TTC549 (cell line): ENCODE measurements around the gene TENM4.

Source experiments
- FAIRE-seq: peaks from 2 replicates; lab custom pipeline; 2012; peaks lifted over from hg19 to GRCh38; lab: Jason Lieb, UNC

Gene TENM4

DNA sequence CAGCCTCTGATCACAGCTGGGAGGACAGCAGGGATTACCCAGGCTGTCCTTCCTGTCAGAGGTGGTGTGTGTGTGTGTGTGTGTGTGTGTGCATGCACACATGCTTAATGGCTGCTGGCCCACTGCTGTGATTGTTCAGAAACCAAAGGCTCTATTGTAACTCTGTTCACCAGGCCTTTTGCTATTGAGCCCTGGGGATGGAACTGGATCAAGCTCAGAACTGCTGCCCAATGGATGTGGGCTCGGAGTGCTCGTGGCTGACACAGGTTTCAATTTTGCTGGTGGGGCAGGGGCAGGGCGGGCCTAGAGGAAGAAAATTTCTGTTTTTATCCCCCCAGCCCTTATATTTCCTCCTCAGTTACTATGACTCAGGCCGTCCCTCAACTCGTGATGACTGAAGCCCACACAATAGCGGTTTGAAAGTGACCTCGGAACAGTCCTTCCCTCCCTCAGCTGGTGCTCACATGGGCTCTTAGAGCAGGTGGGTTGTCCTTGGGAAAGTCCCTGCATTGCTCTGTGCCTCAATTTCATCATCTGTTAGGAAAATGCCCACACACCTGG lies 359.3 kb downstream of the TENM4 start:
- FAIRE-seq = no peak

DNA sequence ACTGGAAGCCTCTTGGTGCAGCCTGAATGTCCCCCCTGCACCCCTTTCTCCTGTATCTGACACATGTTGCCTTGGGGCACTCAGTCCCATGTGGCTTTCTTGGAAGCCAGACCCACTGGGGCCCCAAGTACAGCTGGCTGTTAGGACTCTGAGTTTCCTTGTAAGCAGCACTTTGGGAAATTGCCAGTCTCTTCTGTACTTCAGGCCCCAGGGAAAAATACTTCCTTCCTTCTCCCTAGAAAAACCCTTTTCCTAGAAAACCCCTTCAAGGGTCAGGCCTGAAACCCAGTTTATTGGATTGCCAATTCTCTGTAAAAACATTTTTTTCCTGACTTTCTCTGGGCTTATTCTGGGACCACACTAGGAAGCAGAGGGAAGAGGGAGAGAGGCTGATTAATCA lies 360.3 kb downstream of the TENM4 start:
- no peak for FAIRE-seq

DNA sequence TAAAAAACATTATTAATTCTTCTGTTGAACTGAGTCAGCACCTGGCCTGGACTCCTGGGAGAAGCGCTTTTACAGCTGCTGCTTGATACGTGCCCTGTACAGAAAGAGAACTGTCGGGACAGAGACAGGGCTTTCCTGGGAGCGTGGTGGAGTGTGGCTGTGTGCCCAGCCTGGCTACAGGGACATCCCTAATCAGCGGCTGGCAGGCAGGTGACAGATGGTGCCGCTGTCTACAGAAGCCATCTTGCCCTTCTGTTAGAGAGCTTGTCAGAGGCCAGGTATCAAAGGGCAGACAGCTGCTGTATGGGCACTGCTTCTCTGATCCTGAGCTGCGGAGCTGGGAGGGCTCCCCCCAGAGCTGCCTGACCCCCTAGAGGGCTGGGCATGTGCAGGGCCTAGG lies 361.8 kb downstream of the TENM4 start:
- no peak for FAIRE-seq

DNA sequence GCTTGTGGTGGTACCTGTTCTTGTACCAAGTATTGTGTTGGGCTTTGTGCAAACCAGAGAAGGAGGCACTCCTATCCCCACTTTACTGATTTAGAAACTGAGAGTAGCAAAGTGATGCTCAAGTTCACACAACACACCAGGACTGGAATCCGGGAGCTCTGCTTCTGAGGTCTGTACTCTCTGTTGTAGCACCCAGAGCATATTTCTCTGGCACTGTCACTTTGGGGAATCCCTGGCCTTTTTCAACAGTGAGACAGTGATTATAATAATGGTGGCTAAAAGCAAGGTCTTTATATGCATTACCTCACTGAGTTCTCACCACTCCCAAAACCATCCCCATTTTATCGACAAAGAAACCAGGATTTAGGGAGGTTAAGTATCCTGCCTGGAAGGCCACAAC lies 362.4 kb downstream of the TENM4 start:
- no peak for FAIRE-seq

DNA sequence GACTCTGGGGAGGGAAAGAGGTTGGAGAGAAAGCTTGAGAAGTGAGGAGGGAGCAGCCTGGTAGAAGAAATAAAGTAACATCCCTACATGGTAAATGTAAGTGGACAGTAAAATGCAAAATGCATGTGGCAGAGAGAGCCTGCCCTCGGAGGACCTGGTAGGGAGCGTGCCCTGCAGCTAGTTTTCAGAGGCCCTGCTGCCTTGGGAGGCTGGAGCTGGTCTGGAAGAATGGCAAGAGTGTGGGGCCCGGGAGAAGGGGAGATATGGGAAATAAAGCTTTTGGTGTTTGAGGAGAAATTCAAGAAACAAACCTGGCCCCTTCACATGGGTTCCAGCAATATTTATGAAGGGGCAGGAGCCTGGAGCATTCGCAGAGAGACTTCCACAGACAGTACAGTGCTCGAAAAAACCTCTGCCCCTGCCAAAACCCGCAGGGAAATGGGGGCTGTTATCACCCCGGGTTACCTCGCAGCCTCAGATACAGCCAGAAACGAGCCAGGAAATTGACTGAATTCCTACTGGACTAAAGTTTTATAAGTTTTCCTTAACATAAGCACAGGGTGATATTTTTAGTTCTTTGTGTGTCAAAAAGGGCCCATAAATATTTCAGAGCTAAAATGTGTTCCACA lies 363.0 kb downstream of the TENM4 start:
- no peak for FAIRE-seq

DNA sequence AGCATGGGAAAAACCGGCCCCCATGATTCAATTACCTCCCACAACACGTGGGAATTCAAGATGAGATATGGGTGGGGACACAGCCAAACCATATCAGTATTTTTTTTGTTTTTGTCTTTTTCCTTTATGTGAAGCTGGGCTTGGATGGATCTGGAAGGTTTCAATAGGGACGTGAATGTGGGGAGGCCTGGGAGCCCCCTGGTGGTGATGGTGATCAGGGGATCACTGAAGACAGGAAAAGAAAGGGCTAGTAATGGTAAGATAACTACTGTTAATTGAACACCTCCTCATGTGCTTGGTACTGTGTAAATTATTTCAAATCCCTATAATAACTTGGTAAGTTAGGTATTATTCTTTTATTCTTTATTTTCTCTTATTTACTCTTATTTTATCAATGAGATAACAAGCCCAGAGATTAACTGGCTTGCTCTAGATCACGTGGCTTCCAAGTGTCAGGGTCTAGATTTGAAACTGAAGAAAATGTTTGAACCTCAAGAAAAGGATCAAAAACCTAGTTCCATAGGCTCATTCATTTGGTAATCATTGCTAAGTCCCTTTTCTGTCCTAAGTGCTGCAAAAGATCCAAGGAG lies 364.2 kb downstream of the TENM4 start:
- no peak for FAIRE-seq

DNA sequence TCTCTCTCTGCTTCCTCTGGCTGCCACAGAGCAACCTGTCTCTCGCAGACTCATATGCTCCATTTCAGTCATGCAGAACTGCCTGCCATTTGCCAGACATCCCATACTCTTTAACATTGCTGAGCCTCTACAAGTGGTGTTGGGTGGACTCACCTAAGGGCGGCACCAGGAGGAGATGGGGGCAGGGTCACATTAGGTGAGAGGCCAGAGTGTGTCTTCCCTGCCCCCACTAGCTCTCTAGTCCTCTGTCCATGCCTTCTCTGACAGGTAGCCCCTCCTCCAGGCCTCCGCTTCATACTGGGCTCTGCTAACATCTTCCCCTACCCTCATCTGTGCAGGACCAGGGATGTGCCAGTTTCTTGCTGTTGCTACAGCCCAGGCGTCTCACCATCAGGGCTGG lies 366.3 kb downstream of the TENM4 start:
- FAIRE-seq = no peak

DNA sequence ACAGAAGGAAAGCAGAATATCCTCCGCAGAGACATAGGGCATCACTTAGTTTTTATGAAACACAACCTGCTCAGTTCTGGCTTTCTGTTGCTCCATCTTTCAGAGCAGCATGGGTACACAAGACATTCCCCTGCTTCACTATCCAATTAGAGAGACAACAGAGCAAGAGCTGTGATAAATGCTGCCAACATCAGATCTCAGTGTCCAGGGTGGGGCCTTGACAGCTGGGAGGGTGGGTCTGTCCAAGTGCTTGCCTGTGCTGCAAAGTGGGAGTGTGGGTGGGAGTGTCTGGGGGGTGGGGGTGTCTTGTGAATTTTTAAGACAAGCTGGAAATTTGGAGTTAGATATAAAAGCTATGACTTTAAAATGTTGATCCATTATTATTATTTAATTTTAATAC lies 369.6 kb downstream of the TENM4 start:
- no peak for FAIRE-seq

DNA sequence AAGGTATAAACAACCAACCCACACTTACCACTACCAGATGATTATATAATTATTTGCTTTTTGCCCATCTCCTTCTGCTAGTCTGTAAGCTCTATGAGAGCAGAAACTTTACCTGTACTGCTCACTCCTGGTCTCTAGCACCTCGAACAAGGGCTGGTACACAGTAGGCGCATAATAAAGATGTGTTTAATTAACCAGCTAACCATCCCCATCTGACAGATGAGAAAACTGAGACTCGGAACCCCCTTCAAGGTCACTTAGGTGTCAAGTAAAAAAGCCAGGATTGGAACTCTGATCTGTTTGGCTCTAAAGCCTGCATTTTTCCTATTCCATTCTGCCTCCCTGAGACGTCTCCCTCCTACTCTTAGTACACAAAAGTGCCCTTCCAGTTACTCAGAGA lies 370.3 kb downstream of the TENM4 start:
- no peak for FAIRE-seq

DNA sequence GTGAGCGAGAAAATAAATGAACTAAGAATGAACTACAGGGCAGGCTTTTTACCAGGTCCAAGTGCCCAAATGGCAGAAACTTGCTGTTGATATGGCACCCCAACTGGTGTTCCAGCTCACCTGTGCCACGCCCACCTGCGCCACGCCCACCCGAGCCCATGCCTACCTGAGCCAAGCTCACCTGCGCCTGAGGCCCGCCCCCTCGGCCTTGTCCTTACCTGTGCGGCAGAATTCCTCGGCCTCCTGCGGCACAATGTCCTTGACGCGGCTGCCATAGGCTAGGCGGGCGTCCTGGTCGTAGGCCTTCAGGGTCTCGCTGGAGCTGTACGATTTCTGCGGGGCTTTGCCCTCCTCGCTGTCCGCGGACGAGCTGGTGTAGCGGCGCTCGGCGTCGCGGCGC lies 371.3 kb downstream of the TENM4 start:
- no peak for FAIRE-seq

DNA sequence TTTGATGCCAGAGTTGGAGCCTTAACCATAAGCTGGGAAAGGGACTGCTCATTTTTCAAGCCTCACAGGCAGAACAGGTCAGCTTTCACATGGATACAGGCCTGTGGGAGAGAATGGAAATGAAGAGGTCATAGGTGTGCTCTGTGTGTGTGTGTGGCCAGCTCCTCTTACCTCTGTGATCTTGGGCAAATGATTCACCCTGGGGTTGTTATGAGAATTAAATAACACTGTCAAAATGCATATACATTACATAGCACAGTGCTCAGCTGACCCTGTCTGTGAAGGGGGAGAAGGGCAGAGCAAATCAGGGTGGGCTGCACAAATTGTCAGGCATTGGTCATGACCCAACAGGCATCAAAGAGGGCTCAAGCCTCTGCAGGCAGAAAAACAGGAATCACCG lies 372.5 kb downstream of the TENM4 start:
- no peak for FAIRE-seq

DNA sequence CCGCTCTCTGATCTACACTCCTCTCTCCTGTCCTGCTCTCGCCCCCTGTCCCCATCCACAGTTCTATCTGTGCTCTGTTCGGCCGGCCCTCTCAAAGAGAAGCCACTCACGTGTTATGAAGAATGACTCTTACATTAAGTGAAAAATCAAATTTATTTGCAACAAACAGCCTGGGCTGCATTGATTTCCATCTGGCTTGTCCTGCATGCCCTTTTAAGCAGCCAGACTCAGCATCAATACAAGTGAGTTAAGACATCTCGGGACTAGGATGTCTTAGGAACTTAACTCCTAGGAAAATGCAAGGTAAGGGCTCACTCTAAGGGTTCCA lies 373.5 kb downstream of the TENM4 start:
- FAIRE-seq = no peak

DNA sequence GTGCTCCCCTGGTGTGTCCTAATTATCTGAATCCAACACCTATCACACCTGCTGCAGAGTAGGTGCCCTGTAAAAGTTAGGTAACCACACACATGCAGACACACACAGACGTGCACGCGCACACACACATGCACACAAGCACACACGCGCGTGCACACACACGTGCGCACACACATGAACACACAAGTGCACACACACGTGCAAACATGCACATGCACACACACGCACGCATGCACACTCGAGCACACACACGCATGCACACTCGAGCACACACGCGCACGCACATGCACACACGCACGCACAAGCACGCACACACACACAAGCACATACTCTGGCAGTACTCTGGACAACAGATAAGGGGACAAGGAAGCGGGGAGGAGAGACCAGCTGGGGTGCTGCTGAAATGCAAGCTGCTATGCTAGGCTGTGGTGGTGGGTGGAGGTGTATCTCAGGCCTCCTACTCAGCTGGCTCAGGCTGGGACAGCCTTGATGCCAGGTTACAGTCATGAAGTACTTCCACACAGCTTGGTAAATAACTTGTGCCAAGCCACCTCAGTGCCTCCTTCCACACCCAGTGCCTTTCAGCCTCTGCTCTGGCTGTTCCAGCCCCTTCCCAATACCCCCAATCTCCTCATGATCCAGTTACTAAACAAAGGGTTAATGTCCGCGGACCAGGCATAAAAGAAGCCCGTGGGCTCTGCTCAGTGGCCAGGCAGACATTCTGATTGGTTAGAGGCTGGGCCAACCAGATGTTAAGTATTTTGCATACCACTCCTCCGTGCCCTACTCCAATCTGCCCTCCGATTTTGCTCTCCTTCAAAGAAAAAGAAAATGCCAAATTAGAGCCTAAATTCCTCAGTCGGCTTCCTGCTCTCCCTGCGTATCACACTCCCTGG lies 374.1 kb downstream of the TENM4 start:
- FAIRE-seq = no peak

DNA sequence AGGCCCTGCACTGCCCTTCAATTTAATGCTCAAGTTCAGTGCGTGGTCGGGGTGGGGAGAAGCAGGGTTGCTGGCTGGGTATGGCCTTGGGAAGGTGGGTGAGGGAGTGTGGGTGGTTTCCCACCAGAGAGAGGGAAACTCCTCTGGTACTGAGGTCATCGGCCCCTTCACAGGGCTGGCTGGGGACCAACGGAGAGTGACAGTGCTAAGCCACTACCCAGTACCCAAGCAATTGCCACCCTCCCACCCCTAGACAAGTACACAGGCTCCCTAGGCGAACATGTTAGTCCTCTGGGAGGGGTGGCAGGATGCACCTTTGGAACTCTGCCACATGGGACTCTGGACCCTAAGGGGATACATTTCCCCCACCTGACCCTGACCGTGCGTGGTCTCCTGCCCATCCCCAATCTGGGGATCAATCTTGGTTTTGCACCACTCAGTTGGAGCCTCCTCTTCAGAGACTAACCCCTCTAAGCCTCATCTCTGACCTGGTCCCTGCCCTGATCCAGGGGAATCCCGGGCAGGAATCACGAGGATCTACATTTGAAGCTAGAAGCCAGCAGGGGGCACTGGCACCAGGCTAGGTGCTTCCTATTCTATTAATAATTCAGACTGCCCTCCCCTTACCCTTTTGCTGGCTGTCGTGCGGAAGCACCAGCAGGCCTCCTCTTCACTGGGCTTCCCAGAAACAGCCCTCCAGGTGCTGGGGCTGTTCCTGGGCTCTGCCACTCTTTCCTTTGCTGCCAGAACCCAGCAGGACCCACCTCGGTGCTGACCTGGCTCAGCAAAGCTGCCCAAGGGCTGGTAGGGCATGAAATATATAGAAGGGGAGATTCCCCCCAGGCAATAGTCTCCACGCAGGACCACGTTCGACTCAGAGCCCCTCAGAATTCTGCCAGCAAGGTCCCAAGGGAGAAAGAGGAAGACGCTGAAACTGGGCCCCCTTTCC lies 377.7 kb downstream of the TENM4 start:
- no peak for FAIRE-seq

DNA sequence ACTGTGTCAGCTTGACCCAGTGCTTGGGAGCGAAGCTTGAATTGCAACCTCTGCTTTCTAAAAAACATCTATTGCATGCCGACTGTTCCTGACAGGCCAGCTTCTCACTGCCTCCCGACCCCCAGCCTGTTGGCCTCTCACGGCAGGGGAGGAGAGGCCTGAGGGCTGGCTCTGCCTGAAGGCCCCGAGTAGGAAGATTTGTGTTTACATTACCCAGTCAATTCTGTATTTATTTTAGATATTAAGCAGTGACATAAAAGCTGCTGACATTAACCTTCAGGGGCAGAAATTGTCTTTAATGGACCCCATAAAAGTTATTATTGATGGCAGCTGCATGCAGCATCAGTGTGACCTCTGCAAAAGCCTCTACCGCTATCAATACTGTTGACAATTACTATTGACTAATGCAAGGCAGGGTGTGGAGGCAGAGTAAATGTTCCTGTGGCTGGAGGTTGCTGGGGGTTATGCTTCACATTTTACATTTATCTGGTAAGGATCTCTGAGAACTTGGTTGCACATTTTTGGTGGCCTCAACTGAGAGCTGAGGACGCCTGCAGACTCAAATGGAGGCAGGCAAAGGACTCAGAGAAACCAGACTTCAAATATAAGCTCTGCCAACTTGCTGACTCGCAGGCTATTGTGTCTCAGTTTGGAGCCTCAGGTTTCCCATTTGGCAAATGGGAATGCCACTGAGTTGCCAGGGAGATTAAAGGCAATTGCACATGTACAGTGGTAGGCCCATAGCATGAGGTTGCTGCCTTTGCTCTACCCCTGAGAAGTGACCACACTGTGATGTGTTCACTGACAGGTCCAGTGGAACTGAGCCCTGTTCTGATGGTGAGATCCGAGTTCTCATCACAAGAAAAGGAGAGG lies 380.5 kb downstream of the TENM4 start:
- FAIRE-seq = no peak

DNA sequence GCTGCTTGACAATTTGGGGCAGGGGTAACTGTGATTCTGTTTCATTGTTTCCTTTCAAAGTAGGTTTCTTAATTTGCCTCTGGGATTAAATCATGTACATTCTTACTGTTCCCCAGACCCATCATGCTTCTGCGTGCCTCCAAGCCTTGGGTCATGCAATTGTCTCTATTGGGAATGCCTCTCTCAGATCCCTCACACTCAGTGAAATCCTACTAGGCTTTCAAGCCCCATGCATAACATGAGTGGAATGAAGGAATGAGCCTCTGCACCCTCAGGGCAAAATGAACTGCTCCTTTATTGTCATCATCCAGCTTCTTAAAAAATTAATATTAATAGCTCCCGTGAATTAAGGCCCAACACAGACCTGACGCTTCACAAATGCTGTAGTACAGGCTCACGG lies 381.7 kb downstream of the TENM4 start:
- no peak for FAIRE-seq

DNA sequence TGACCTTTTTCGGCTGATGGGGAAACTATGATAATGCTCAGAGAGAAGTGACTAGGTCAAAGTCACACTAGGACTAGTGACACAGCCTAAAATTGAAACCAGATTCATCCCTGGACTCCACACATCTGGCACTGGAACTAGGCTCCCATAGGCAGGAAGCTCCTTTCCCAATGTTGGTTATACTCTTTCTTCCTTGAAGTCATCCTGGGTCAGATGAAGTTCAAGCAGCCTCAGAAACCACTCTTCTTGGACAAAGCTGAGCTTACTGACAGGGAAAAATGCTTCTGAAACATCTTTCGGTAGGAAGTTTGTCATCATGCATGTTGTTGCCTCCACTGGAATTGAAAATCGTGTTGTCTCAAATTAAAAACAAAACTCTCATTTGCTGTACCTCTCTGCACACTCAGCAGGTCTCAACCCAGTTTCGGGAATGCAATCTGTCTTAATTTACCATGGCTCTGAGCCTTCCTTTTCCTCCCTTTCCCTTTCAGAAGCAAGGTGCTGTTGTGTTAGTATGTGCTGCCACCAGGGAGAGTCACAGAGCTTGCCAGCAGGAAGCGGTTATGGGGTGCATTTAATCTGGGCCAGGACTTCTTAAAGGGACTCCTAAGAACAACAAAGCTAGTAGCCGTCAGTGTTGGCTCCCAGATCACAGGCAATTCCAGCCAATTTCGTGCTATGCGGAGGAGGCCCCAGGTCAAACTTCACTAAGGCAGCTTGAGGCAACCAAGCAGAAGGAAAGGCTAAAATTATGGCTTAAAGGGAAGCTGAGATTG lies 384.8 kb downstream of the TENM4 start:
- no peak for FAIRE-seq

DNA sequence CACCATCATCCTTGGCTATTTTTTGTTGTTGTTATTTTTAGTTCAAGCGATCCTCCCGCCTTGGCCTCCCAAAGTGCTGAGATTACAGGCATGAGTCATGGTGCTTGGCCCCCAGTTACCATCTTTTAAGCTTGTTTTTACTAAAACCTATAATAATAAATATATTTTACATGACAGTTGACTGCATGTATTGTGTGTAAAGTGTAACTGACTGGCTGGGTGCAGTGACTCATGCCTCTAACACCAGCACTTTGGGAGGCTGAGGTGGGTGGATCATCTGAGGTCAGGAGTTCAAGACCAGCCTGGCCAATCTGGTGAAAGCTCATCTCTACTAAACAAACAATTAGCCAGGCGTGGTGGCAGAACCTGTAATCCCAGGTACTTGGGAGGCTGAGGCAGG lies 386.2 kb downstream of the TENM4 start:
- FAIRE-seq = no peak

DNA sequence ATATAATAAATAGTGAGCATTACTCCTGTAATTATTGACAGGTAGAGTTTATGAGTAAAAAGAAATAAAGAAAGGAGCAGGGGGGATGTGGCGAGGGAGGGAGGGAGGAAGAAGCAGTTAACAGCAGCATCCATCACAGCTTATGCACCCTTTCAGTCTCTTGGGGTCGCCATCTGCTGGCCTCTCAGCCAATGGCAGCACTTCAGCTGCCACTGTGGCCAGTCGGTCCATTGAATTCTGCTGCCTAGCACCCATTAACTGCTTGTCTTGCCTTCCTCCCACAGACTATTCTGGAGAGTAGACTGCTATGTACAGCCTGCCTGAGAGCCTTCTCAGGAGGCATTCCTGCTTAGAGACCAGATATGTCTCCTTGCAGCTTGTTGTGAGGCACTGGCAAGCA lies 388.3 kb downstream of the TENM4 start:
- no peak for FAIRE-seq

DNA sequence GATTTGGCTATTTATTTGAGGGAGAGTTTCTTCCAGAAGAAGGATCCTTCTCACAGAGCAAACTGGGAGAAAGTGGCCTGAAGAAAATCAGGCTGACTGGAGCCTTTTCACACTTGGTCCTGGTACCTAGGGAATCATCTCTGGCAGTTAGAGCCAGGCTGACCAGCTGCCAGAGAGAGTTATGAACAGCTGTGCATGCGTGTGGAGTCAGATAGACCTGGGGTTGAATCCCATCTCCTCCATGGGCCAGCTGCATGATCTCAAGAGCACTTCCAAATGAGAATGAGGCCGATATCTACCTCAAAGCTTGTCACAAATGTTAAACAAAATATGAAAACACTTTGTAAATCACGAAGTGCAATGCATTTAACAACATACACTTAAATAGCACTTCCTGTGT lies 390.0 kb downstream of the TENM4 start:
- no peak for FAIRE-seq
